ENCODE data around the gene NRP2.

The NRP2 gene

DNA sequence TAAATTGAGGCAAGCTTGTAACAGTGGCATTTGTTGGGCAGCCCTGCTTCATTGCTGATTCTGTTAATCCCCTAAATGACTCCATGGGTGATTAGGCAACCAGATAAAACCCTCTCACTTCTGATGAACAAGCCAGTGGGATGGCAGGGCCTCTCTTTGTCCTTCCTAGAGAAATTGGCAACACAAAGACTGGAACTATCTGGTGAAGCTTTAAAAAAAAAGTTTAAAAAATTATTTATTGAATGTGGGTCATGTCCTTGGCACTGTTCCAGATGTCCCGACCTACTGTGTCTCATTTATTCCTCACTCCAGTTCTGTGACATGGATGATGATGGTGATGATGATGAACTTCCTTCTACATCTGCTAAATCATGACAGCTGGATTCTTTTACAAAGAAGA, 30.8 kb downstream of the NRP2 start:
- DNase-seq, result no peak

DNA sequence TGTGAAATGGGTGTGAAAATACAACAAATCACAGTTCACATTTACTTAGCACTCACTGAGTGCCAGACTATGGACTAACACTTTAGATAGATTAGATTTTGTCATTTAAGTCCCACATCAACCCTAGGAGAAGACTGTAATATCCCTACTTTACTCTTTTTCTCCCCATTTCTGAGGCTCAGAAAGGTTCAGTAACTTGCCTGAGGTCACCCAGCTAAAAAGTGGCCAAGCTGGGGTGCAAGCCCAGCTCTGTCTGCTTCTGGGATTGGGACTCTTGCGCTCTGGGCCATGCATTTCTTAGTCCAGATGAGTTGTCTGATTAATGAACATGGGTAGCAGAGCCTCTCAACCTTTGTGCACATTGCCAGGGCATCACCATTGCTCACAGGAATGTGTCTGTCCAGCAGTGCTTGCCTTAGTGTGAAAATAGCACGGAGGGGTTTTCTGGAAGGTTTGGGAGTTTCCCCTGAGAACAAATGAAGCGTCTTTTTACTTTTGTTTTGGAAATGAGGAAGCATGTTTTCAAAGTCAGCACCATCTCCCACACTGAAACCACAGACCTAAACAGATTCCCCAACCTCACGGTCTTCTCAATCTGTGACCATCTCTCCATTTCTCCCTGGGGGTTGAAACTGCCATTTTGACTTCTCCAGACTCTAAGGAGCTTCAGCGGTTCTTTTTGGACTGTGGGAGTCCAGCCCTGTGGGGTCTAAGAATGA, 31.9 kb downstream of the NRP2 start:
- no peak for DNase-seq

DNA sequence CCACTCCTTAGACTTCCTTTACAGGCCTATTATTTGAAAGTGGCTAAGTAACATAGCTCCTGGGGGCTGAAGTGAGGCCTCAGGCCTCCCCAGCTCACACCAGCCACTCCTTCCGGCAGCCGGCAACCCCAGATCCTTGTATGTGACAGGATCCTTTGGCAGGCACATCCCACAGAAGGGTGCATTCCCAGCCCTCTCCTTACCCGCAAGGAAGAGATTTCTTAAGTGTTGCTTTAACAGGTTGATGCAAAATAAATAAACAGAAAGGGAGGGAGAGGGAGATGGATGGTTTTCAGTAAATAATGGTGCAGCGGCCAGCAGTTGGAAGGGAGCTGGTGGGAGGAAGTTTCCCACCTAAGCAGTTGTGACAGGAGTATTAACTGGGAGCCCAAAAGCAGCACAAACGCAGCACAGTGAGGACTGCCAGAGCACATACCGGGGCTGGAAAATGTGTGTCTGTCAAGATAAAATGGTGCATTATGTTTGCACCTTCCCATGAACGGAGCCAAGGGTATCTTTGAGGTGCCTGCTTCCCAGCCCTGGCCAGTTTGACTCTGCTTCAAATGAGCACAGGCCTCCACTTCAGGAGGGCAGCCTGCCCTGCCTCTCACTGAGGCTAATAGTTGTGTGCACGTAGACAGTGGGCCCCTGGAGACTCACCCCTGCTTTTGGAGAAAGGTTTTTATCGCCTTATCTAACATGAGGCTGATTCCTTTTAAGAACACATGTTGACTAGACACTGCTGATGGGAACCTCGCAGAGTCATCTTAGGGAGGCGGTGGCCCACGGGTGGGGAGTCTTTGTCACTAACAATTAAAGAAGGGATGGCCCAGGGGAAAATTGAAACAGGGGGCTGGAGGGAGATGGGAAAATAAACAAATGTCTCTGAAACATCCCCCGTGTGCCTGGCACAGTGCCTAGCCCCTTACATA, 32.8 kb downstream of the NRP2 start:
- no peak for DNase-seq

DNA sequence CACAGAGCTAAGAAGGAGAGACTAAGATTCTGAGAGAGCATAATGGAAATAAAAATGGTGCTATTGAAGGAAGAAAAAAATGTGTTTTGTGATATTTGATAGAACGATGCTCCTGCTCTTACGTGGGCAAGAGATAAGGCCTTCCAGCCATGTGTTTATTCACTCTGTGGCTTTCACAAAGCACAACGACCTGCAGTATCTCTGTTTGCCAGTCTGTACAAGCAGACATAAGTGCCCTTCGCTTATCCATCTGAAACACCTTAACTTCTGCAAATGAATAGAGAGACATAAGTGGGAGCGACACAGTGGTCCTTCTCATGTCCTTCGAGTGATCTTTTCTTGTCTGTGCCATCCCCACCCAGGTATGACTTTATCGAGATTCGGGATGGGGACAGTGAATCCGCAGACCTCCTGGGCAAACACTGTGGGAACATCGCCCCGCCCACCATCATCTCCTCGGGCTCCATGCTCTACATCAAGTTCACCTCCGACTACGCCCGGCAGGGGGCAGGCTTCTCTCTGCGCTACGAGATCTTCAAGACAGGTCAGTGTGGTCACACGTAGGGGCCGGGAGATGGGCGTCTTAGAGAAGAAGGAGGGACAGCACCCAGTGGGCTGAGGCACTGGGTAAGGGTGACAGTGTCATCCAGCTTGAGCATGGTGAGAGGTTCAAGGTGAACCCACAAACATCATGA, 33.7 kb downstream of the NRP2 start:
- DNase-seq, result no peak

DNA sequence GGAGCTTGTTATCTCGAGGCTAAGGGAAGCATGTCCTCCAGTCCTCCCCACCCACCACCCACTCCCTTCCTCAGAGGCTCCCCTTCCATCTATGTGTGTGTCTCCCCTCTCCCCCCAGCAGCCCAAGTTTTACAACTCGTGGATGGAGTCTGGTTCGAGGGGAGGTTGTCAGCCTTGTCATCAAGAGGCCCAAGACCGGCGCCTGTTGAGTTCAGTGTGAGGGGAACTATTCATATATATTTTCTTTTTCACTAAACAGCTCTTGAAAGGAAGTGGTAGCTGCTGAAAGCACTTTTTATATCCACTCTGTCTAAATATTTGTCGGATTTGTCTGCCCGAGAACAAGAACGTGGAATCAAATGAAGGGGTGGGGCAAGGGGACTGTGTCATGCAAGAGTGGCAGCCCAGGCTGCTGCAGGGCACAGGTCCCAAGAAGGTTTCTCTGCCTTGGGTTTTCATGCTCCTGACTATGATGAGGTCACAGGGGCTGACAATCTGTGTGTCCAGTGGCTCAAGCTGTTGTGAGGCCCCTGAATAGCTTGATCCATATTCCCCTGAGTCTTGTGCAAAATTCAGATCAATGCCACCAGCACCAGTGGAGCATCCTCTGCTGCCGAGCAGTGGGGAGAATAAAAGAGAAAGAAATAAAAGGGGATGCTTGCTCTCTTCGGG, 35.0 kb downstream of the NRP2 start:
- no peak for DNase-seq

DNA sequence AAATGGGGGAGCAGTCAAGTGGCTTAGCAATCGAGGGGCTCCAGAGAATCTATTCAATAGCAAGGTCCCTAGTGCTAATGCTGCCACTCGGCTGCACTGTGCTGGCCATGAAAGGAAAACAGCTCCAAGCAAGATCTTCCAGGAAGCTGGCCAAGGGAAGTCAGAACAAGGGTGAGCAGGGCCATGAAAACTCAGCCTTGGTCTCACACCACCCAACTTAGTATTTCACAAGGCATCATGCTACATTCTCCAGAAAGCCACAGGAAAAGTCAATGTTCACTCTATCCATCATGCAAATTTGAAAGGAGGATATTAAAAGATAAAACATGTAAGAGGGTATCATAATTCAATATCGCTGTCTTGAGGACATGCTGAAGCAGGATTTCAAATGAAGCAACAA, 35.7 kb downstream of the NRP2 start:
- no peak for DNase-seq

DNA sequence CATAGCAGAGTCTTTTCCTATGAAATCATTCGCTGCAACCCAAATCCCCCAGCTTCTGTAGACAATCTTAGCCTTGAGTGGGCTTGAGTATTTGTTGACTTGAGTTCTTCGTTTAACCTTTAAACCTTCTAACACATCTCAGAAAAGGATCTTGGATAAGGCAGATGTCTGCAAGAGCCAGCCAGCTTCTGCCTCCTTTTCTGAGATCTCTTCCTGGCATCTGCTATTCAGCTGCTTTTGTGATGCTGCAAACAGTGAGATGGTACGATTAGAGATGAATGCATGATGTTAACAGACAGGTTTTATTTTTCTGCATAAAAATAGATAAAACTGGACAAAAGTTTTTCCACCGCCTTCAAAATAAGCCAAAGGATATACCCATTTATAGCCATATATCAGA, 37.5 kb downstream of the NRP2 start:
- no peak for DNase-seq

DNA sequence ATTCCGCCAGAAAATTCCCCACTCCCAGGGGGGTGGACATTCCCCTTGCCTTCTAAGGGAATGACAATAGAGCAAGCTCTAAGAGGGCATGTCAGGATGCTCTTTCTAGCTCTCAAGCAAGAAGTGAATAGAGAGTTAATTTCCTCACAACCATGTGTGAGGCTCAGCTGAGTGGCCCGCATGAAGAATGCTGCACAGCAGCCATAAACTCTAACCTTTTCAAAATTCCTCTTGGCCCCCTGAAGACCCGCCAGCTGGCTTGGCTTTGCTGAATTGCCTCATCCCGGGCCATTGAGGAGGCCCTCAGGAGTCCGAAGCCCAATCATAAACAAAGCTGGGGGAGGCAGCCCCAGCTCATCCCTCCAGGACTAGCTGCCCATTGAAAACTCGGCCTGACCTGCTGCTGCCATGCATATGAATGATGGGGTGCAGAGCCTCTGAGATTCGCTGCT, 38.2 kb downstream of the NRP2 start:
- DNase-seq, result no peak

DNA sequence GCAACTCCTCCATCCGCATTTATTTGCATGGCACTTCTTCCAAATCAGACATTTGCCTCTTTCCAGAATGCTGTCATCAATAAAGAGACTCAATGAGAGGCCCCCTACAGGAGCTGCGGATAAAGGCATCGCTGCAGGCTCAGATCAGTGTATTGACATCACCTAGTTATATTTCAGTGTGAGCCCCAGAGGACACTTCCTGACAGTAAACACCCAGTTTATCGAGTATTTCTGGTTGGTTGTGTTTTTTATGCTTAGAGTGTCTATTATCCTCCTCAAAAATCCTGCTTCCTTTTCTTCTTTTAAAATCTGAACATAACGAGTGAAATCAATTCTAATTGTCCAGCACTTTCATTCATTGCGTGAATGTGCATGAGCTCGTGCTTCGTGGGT, 38.8 kb downstream of the NRP2 start:
- no peak for DNase-seq

DNA sequence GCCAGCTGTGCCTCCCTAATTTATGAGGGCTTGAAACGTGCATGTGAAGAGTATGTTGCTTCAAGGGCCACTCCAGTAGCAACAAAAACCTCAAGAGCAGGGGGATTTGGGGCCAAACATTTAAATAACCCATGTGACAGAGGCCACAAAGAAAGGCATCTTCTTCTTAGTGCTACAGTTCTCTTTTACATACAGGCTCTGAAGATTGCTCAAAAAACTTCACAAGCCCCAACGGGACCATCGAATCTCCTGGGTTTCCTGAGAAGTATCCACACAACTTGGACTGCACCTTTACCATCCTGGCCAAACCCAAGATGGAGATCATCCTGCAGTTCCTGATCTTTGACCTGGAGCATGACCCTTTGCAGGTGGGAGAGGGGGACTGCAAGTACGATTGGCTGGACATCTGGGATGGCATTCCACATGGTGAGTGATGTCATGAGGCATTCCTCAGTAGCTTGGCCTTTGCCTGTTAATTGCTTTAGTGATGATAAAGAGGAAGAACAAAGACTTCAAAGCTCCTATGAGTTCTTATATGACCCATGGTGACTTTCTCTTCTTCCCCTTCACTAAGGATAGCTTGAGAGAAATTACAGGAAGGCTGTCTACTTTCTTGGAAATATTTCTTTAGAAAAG, 40.1 kb downstream of the NRP2 start:
- no peak for DNase-seq

DNA sequence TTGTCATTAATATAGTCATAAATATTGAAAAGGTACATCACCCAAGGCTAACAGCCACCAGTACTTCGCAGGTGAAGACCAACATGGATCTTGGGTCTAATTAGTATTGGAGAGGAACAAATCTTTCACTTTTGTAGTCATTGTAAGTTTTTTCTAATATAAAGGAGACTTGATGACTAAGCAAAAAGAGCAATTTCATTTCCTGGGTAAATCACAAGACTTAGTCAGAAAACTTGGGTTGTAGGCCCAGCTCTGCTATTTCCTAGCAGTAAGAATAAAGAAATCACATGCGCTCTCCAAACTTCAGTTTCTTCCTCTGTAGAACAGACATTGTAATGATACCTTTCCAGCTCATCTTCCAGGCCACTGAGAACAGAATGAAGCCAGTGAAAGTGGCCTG, 40.9 kb downstream of the NRP2 start:
- no peak for DNase-seq

DNA sequence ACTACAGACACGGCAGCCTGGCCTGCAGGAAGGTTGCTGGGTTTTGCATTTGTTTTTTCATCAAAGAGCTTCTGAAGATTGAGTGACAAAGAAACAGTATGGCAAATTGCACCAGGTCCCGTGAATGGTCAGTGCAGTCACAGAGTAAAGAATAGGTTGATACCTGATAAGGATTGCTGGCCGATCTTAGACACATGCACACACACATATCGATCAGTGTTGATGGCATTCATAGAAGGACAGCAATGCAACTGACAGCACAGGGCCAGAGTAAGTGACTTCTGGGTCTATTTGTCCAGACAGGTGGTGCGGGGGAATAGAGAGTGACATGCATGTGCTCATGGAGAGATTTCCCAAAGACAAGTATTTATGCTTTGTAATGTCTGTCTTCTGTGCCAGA, 42.8 kb downstream of the NRP2 start:
- DNase-seq, result no peak

DNA sequence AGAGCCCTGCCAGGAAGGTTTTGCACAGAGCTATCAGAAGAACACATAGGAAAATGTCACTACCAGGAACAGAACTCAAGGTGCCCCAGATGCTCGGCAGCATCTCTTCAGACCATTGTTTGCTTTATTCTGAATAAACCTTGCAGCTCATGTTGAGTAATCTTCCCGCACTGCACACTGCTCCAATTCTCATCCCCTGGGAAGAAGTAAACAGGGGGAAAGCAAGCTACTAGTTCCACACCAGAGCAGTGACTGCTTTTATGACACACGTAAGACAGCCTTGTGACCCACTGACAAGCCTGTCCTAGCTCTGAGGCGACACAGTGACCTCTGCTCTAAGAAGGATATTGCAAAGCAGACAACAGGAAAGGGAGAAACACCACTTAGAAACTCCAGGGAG, 44.2 kb downstream of the NRP2 start:
- DNase-seq, result no peak

DNA sequence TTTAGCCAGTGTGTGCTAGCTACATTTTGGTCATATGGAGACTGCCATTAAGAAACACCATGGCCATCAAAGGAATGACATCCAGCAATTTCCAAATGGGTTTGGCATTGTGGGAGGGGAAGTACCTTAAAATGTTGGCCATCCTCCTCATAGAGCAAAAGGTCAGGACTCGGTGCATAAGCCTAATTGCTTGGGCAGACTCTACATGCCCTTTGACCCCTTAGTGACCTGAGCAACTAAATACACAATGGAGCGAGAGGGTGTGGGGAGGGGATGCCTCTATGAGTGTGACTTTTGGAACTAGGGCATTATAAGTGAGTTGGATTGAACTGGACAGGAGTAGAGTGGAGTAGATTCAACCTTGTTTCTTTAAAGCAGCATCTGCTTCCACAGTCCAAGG, 44.9 kb downstream of the NRP2 start:
- no peak for DNase-seq

DNA sequence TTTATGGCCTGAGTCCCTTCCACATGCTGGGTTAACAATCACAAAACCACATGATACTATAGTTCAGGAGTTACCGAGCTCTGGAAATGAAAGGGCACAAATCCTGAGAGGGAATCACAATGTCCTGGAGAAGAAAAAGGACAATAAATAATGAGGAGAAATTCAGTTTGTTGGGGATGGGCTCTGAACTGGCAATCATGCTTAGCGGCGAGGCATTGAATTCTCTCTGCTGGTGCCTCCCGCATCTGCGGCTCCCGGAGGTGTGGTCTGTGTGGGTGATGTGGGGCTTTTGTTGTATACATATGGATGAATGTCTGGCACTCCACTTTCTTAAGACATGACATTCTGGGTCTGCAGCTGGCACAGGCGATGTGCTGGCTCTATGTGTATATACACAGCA, 46.1 kb downstream of the NRP2 start:
- no peak for DNase-seq

DNA sequence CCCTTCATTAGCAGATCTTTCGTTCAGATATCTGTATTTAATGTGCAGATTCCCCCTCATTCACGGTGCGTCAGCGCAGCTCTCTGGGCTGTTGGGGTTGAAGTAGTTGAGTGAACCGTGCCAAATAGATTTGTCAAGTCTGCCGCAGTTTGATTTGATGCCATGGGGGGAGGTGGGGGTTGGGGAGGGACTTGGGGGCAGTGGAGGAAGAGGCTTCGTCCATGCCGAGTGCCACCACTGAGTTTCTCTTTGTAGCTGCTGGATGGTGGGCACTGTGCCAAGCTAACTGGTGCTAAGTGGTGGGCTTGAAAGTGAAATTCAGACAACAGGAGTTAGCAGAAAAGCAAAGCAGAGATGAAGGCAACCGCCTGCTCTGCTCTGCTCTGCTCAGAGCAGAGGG, 47.9 kb downstream of the NRP2 start:
- no peak for DNase-seq

DNA sequence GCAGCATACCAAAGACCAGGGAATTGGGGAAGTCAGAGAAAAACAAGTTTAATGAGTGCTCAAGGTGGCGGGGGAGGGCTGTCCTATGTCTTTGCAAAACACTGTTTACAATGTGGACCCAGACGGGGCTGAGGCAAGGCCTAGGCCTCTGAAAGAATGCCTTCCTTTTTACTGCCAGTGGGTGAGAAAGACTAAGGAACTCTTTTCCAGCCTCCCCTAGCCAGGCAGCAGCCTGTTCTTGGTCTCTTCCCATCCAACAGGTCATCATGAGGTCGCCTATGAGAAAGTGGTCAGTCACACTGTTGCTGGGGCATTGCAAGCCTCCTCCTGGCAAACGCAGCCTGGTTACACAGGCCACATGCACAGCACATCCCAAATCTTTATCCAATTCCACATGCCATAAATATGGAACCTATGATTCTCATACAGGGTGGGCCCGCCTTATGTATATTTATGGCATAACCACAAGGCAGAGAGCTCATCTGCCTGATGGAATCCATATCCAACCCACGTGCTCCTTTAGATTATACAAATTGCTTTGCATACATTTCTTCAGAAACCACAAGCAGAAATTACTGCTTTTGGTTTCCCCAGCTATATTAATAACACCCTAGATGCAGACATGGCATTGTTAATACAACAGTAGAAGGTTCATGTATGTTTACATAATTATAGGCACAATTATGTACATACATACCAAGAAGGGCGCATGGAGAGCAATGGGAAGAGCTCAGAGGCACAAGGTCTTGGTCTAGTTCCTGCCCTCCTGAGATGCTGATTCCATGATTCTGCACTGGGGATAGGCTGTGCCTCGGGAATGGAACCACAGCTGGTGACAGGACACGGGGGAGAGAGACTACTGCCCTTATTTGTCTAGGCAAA, 48.6 kb downstream of the NRP2 start:
- no peak for DNase-seq

DNA sequence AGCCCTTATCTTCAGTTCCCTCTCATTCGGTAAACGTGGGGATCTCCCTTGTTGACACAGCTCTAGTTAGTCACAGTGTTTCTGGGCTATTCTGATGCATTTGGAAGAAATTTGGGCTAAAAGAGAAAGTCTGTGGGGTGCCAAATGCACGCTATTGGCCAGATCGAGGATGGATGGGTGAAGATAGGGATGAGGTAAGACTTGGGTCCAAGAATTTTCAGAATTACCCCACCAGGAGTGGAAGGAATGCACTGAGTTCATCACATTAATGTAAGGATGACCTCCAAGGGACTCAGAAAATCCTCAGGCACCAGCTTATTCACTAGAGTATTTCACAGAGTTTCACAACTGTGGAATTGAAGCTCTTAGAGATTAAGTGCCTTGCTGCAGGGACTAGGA, 49.3 kb downstream of the NRP2 start:
- no peak for DNase-seq

DNA sequence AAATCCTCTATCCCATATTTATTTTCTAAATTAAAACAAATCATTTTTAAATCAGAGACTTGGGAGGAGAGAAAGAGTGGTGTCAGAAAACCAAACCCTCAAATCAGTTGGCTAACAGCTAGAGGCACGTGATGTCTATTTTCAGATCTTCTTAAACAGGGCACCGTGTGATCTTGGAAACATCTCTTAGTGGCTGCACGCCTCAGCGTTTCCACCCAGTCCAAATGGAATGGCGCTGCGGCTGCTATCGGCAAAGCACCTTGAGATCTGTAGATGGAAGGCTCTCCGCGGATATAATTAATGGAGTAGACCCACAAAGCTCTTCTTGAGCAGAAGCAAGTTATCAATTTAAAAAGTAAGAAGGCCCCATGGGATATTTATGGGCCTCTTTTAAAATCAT, 50.0 kb downstream of the NRP2 start:
- DNase-seq, result no peak

DNA sequence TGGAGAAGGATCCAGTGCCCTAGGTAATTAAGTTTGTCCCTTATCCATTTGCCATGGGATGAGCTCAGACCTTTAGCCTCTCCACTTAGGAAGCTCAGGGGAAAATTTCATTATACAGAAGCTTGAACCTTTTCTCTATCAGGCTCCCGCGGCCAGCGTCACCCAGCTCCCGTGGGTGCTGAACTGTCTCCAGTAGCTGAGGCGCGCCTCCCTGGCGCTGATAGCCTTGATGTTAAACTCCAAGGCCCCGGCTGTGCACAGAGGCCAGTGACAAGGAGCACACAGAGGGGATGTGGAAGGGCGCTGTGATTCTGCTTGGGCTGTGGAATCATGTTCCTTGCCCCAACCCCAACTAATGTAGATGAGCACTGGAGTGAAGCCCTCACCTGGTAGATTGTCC, 50.8 kb downstream of the NRP2 start:
- no peak for DNase-seq

DNA sequence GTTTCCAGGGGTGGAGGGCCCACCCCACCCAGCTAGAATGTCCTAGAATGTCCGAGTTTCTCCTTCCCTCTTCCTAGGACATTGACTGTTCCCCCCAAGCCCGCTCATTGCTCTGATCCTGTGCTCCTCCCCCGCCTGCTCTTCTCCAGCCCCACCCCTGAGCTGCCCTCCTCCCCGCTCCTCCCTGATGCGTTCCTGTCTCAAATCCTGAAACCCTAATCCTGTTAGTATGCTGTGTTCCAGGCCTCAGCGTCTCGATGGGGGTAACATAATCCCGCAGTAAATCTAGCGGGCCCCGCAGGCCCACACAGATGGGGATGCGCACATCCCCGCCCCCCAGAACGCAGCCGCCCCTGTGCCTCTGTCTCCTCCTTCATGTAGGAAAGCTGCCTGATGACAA, 51.3 kb downstream of the NRP2 start:
- no peak for DNase-seq
